ENCODE data around the gene ZDHHC8.

Gene ZDHHC8

DNA sequence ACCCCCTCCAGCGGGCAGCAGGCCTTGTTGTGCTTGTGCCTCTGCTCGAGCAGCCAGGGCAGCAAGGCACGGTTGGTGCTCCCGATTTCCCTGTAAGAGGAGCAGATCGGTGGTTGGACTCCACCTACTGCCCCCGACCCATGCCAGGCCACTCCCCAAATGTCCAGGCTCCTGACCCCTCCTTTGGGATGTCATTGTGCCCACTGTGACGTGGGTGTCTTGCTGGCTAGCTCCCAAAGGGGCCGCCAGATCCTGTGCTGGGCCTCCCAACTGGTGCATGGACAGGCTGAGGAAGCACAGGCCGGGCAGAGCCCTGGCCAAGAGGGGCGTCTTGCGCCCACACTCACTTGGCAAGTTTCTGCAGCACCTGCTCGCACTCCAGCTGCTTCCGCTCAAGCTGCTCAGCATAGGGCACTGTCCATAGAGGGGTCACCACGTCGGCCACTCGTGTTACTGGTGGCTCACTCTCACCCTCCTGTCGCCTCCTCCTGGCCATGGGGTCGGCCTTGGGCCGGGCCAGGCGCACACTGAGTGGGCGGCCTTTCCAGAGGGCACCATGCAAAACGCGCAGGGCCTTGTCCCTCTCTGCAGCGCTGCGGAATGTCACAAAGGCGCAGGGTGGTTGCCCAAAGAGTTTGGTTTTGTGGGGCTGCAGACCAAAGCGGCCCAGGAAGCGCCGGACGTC is 15.8 kb upstream of the ZDHHC8 start, which contains the start of gene RANBP1:
RANBP1 (plus strand) TSS at position 414 of the 685 bp plus-strand sequence; CDS start at position 495, 81 bp downstream.
- no peak for DNase-seq

- DNase-seq: no peak
These were observed 15.1 kb upstream of the ZDHHC8 start for GRCh38 chr22:20116376-20116950.

GRCh38 chr22:20116951-20117632 is 14.5 kb upstream of the ZDHHC8 start, which contains the start of gene TRMT2A:
TRMT2A (minus strand) TSS chr22:20117226; CDS start chr22:20116906, 320 bp downstream.
- DNase-seq: peak; percentile 98

DNA sequence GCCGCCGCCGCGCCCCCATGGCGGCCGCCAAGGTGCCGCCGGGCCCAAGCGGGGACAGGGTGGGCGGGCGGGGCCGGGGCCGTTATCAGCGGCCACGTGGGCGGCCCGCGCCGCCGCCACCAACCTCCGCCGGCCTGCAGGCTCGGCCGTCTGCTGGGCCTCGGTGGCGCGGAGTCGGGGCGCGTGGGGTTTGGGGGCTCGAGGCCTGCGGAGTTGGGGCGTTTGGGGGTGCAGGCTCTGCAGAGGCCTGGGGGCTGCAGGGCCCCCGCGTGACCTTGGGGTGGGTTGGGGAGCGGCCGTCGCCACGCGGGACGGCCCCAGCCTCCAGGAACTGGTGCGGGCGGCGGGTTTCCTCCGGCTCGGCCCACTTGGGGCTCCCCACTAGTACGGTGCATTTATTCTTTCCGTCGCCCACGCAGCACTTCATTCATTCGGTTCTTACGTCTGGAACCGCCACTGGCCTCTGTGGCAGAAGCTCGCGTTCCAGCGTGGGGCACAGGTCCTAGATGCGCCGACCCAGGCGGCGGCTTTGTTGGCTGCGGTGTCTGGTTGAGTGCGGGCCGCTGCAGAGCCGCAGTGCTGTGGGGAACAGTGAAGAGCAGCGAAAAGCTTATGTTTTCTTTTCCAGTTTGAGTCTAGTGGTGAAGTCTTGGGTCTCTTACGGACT is 13.8 kb upstream of the ZDHHC8 start:
- no peak for DNase-seq

- DNase-seq: peak; percentile 23
These were observed 13.1 kb upstream of the ZDHHC8 start for GRCh38 chr22:20118300-20119020.

- DNase-seq: no peak
These were observed 9.7 kb upstream of the ZDHHC8 start for GRCh38 chr22:20121856-20122415.

- no peak for DNase-seq
These were observed 8.1 kb upstream of the ZDHHC8 start for GRCh38 chr22:20123366-20124082.

GRCh38 chr22:20124083-20124787 is 7.4 kb upstream of the ZDHHC8 start:
- no peak for DNase-seq

GRCh38 chr22:20125201-20126174 is 6.1 kb upstream of the ZDHHC8 start:
- no peak for DNase-seq

DNA sequence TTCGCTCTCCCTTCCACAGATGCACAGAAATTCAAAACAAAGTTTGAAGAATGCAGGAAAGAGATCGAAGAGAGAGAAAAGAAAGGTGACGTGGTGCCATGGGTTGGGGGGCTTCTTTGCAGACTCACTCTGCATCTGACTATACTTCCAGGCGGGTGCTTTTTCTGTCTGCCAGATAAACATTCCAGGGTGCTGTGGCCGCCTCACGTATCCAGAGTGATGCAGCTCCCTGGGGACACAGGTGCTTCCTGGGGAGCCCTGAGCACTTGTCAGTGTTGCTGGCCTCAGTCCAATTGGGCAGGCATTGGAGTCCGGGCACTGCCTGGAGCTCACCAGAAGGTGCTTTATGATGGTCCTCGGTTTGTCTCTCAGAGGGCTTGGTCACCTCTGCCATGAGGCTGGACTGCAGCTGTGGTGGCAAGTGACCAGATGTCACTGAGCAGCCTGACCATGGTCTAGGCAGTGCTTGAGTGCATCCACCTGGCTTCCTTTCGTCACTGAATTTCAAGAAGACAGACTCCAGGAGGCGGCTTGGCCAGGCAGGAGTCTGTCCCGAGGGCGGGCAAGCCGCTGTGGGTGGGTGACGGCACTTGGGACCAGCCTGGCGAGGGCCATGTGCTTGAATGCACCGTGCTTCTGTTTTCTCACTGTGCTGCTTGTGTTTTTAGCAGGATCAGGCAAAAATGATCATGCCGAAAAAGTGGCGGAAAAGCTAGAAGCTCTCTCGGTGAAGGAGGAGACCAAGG is 5.1 kb upstream of the ZDHHC8 start:
- DNase-seq: no peak

GRCh38 chr22:20127318-20127868 is 4.2 kb upstream of the ZDHHC8 start:
- no peak for DNase-seq

DNA sequence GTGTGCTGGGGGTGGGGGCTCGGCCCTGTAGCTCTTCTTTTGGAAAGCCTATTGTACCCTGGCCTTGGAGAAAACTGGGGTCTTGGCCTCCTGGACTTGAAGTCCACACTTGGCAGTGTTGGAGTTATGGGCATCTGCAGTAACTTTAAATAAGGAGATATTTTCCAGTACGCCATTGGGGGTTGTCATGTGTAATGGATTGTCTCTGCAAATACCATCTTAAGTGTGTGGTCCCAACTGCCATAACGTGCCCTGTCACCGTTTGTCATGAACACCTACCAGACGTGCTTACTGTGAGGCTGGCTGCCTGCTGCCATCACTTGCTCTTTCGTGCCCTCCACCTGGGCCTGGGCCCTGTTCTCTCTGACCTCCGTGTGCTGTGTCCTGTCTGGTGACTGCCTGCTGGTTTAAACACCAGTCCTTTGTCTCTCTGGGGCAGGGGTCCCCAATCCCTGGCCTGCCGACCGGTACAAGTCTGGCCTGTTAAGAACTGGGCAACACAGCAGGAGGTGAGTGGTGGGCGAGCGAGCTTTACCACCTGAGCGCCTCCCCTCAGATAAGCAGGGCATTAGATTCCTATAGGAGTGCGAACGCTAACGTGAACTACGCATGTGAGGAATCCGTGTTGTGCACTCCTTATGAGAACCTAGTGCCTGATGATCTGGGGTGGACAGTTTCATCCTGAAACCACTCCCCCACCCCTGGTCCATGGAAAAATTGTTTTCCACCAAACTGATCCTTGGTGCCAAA is 3.6 kb upstream of the ZDHHC8 start:
- DNase-seq: no peak

GRCh38 chr22:20128619-20128901 is 3.0 kb upstream of the ZDHHC8 start:
- no peak for DNase-seq

DNA sequence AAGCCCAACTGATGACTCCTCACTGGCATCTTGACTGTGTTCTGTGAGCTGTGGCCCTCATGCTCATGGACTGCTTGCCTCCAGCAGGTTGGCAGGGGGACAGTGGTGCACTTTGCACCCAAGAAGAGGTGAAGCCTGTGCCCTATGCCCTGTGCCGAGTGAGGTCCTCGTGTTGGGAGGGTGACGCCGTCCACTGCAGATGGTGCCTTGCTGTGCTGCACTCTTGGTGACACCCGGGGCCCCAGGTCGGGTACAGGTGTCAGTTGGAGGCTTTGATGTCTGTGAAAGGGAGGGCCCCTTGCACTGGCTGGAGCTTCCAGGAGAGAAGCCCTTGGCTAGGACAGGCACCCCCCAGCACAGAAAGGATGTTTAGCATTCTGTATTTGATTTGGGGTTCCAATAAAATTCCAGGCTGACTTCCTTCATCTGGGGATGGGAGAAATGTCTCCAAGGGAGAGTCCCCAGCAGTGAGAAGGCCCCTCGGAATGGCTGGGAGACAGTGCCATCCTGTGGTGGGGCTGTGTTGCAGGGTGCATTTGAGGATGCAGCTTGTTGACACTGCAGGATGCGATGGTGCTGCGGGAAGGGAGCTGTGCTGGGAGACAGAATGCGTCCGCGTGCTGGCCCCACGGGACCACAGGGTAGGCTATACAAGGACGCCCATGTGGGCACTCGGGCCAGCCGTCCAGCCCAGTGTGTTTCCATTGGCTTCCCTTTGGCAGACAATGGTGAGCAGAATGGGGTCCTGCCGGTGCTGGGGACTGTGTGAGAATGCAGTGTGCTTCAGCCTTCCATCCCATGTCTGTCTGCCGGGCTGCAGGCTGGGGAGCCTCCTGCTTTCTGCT is 2.5 kb upstream of the ZDHHC8 start:
- DNase-seq: no peak

DNA sequence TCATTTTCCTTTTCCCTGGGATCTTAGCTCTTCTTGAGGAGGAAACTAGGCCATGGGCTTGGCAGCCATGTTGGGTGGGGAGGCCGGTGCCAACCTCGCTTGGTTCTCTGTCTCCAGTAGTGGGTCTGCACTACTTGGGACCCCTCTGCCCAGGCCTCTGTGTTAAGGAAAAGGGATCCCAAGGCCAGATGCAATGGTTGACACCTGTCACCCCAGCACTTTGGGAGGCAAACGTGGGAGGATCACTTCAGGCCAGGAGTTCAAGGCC is 1.9 kb upstream of the ZDHHC8 start:
- DNase-seq: no peak

DNA sequence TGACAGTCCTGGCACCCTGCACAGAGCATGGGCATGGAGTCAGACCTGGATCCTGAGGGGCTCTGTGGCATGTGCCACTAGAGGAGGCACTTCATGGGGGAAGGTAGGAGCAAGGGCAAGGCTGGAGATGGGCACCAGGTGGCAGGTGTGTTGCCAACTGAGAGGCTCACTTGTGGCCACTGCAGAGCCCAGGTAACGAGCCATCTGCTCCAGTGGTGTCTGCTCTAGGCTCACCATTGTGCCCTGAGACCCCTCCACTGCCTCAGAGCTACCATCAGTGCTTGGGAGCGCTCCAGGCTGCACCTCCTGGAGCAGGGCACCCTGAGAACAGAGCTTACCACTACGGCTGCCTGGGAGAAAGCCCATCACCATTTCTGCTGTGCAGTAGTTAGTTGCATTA is 1.3 kb upstream of the ZDHHC8 start:
- DNase-seq: peak; percentile 58

All from COR-L47 (cell line).